Measurements from ENCODE around the gene CRIM1.

CRIM1 gene

GRCh38 chr2:36433311-36434217 is 78.0 kb downstream of the CRIM1 start:
- no peak for TF ChIP-seq CTCF (IDR thresholded peaks at IDR 0.05)
- no peaks in the 10 kb centered on the region for H3K36me3 ChIP-seq
- no peaks in the 10 kb centered on the region for H3K9me3 ChIP-seq
- intact Hi-C loops (cut with DNase I; ENCODE audit: low total_unique reads), result loop anchor here (10.0 kb wide), 1 partner anchor 59 kb away; no protein-coding TSS in a partner anchor
- H3K27me3 ChIP-seq, result no peaks in the 10 kb centered on the region
- H3K4me3 ChIP-seq, result peak overlapping the region in 1 of 2 donors; percentile 35
- DNase-seq, result peak in 1 of 2 donors; percentile 45
- H3K27ac ChIP-seq, result peak overlapping the region; percentile 79 to 83
- peaks cover 0 to 98% (median 67%) of the 10 kb centered on the region in 4 donors for H3K4me1 ChIP-seq

GRCh38 chr2:36438449-36438977 is 82.9 kb downstream of the CRIM1 start:
- H3K4me1 ChIP-seq, result peaks cover 0 to 98% (median 71%) of the 10 kb centered on the region in 4 donors
- H3K27me3 ChIP-seq, result no peaks in the 10 kb centered on the region
- H3K27ac ChIP-seq, result peak overlapping the region; percentile 79 to 83
- TF ChIP-seq CTCF (IDR thresholded peaks at IDR 0.05), result no peak
- no peak overlapping the region for H3K4me3 ChIP-seq
- H3K36me3 ChIP-seq, result peaks cover 12 to 14% (median 14%) of the 10 kb centered on the region in 3 donors
- no peaks in the 10 kb centered on the region for H3K9me3 ChIP-seq
- peak in 1 of 2 donors; percentile 43 for DNase-seq
- intact Hi-C loops (cut with DNase I; ENCODE audit: low total_unique reads), result loop anchor here (10.0 kb wide), 1 partner anchor 64 kb away; no protein-coding TSS in a partner anchor

- no peak for DNase-seq
- TF ChIP-seq CTCF (IDR thresholded peaks at IDR 0.05), result no peak
- Histone ChIP-seq H3K27ac (peak overlapping the region; percentile 79 to 83), H3K4me3 (no peak overlapping the region), H3K4me1 (peaks cover 0 to 98% (median 71%) of the 10 kb centered on the region in 4 donors), H3K27me3 (no peaks in the 10 kb centered on the region), H3K36me3 (peaks cover 18 to 20% (median 18%) of the 10 kb centered on the region in 3 donors), H3K9me3 (no peaks in the 10 kb centered on the region)
- intact Hi-C loops (cut with DNase I; ENCODE audit: low total_unique reads), result loop anchor here (10.0 kb wide), 1 partner anchor 64 kb away; no protein-coding TSS in a partner anchor
Measured at GRCh38 chr2:36439084-36439483, 83.5 kb downstream of the CRIM1 start.

- peak overlapping the region; percentile 79 to 83 for H3K27ac ChIP-seq
Measured at GRCh38 chr2:36441065-36441625, 85.6 kb downstream of the CRIM1 start.

More at GRCh38 chr2:36441065-36441625, 85.6 kb downstream of the CRIM1 start:
- no peak for DNase-seq
- H3K36me3 ChIP-seq, result peaks cover 20 to 32% (median 31%) of the 10 kb centered on the region in 3 donors
- peaks cover 0 to 98% (median 60%) of the 10 kb centered on the region in 4 donors for H3K4me1 ChIP-seq
- no peak for TF ChIP-seq CTCF (IDR thresholded peaks at IDR 0.05)
- H3K27me3 ChIP-seq, result no peaks in the 10 kb centered on the region
- peak overlapping the region; percentile 2 to 20 for H3K4me3 ChIP-seq
- intact Hi-C loops (cut with DNase I; ENCODE audit: low total_unique reads), result no loop called here
- H3K9me3 ChIP-seq, result no peaks in the 10 kb centered on the region
